H9 (cell line): ENCODE data around the gene KRT3. TPM values are rescaled to one million over a fixed set of nuclear protein-coding genes. Genes with fewer than 3 reads are reported as not detected.

Experiments
- DNase-seq: peaks from one replicate; pipeline ENCODE4 v3.0.0-alpha.2; 2017
- H2AFZ ChIP-seq: one replicate; pipeline ENCODE4 v1.6.1; 2013; ENCODE audit warnings: mild to moderate bottlenecking, low read length, control low read depth, moderate library complexity
- H2AK5ac ChIP-seq: 2 replicates; pipeline ENCODE4 v1.6.1; 2013; ENCODE audit warnings: low read length, control low read depth, mixed read lengths; ENCODE audit not compliant: insufficient read length
- H2BK120ac ChIP-seq: one replicate; pipeline ENCODE4 v1.6.1; 2013; ENCODE audit warnings: low read depth, mild to moderate bottlenecking, low read length, control low read depth, inconsistent platforms; ENCODE audit not compliant: poor library complexity, severe bottlenecking
- H2BK12ac ChIP-seq: 2 replicates; pipeline ENCODE4 v1.6.1; 2013; ENCODE audit warnings: low read length, control low read depth, mixed read lengths, low read depth; ENCODE audit not compliant: insufficient read length
- H2BK15ac ChIP-seq: 2 replicates; pipeline ENCODE4 v1.6.1; 2013; ENCODE audit warnings: low read depth, low read length, control low read depth
- H2BK20ac ChIP-seq: one replicate; pipeline ENCODE4 v1.6.1; 2013; ENCODE audit warnings: low read depth, mild to moderate bottlenecking, low read length, control low read depth, inconsistent platforms; ENCODE audit not compliant: poor library complexity, severe bottlenecking
- H2BK5ac ChIP-seq: 2 replicates; pipeline ENCODE4 v1.6.1; 2013; ENCODE audit warnings: low read length, control low read depth, mixed read lengths; ENCODE audit not compliant: insufficient read length
- H3K14ac ChIP-seq: 2 replicates; pipeline ENCODE4 v1.6.1; 2013; ENCODE audit warnings: low read length, control low read depth; ENCODE audit not compliant: insufficient read depth
- H3K18ac ChIP-seq: 2 replicates; pipeline ENCODE4 v1.6.1; 2013; ENCODE audit warnings: low read depth, mild to moderate bottlenecking, mixed read lengths, low read length, control low read depth; ENCODE audit not compliant: insufficient read length
- H3K23ac ChIP-seq: 2 replicates; pipeline ENCODE4 v1.6.1; 2013; ENCODE audit warnings: low read length, control low read depth, mixed read lengths, low read depth; ENCODE audit not compliant: insufficient read length
- H3K23me2 ChIP-seq: 2 replicates; pipeline ENCODE4 v1.6.1; 2013; ENCODE audit warnings: low read depth, mild to moderate bottlenecking, mixed read lengths, low read length, control low read depth; ENCODE audit not compliant: insufficient read length, poor library complexity, severe bottlenecking
- H3K27ac ChIP-seq: 2 replicates; pipeline ENCODE4 v1.5.1; 2013; ENCODE audit warnings: low read length, control low read depth, mixed read lengths, low read depth; ENCODE audit not compliant: insufficient read length
- H3K27me3 ChIP-seq: 2 replicates; pipeline ENCODE4 v1.6.1; 2013; ENCODE audit warnings: low read length, control low read depth, inconsistent platforms; ENCODE audit not compliant: insufficient read depth
- H3K4ac ChIP-seq: 2 replicates; pipeline ENCODE4 v1.6.1; 2013; ENCODE audit warnings: low read depth, mild to moderate bottlenecking, control low read depth, inconsistent platforms, low read length, moderate library complexity
- H3K4me1 ChIP-seq: 2 replicates; pipeline ENCODE4 v1.6.1; 2013; ENCODE audit warnings: low read length, control low read depth, inconsistent platforms; ENCODE audit not compliant: insufficient read depth
- H3K4me2 ChIP-seq: 2 replicates; pipeline ENCODE4 v1.6.1; 2013; ENCODE audit warnings: low read length, control low read depth, mixed read lengths; ENCODE audit not compliant: insufficient read length, insufficient read depth
- H3K56ac ChIP-seq: 2 replicates; pipeline ENCODE4 v1.6.1; 2013; ENCODE audit warnings: low read depth, mild to moderate bottlenecking, mixed read lengths, low read length, control low read depth; ENCODE audit not compliant: insufficient read length
- H3K79me1 ChIP-seq: 2 replicates; pipeline ENCODE4 v1.6.1; 2013; ENCODE audit warnings: low read depth, mild to moderate bottlenecking, moderate library complexity, low read length, control low read depth, inconsistent platforms; ENCODE audit not compliant: insufficient read depth, poor library complexity, severe bottlenecking
- H3K79me2 ChIP-seq: 2 replicates; pipeline ENCODE4 v1.6.1; 2013; ENCODE audit warnings: low read length, control low read depth, inconsistent platforms; ENCODE audit not compliant: insufficient read depth
- H3K9ac ChIP-seq: 2 replicates; pipeline ENCODE4 v1.6.1; 2013; ENCODE audit warnings: low read length, control low read depth, mixed read lengths; ENCODE audit not compliant: insufficient read length; ENCODE audit errors: extremely low read depth
- H3K9me3 ChIP-seq: one replicate; pipeline ENCODE4 v1.6.1; 2013; ENCODE audit warnings: low read depth, low read length, inconsistent platforms; ENCODE audit not compliant: control insufficient read depth
- H3T11ph ChIP-seq: one replicate; pipeline ENCODE4 v1.6.1; 2013; ENCODE audit warnings: mild to moderate bottlenecking, low read length, control low read depth, inconsistent platforms
- H4K20me1 ChIP-seq: one replicate; pipeline ENCODE4 v1.6.1; 2013; ENCODE audit not compliant: control insufficient read depth, insufficient read length, insufficient read depth
- H4K5ac ChIP-seq: 2 replicates; pipeline ENCODE4 v1.6.1; 2013; ENCODE audit warnings: low read depth, mild to moderate bottlenecking, mixed read lengths, low read length, control low read depth; ENCODE audit not compliant: insufficient read length
- H4K8ac ChIP-seq: replicated peaks from 2 replicates; pipeline ENCODE4 v1.6.1; 2013; ENCODE audit warnings: low read length, control low read depth, mixed read lengths, low read depth; ENCODE audit not compliant: insufficient read length
- H4K91ac ChIP-seq: 2 replicates; pipeline ENCODE4 v1.6.1; 2013; ENCODE audit warnings: low read depth, mild to moderate bottlenecking, moderate library complexity, mixed read lengths, low read length, control low read depth; ENCODE audit not compliant: insufficient read length
- H3K27ac Mint-ChIP-seq, 3 experiments: 2 replicates in 2 of 3; 3 replicates in 1 of 3; pipeline ENCODE4 v1.8.0; 2020 to 2021; ENCODE audit warnings: mixed read lengths in 3 of 3, mild to moderate bottlenecking in 1 of 3, moderate library complexity in 1 of 3
- H3K27me3 Mint-ChIP-seq: 2 replicates; pipeline ENCODE4 v1.8.0; 2021; ENCODE audit warnings: low read depth, mild to moderate bottlenecking, moderate library complexity, mixed read lengths
- H3K36me3 Mint-ChIP-seq, 3 experiments: 2 replicates in 2 of 3; 3 replicates in 1 of 3; pipeline ENCODE4 v1.8.0; 2020 to 2021; ENCODE audit warnings: low read depth in 3 of 3, mixed read lengths in 3 of 3; ENCODE audit not compliant: insufficient read depth in 1 of 3
- H3K4me1 Mint-ChIP-seq, 2 experiments: 2 replicates each; pipeline ENCODE4 v1.8.0; 2020; ENCODE audit warnings: mixed read lengths in 2 of 2
- H3K4me3 Mint-ChIP-seq, 2 experiments: 2 replicates in 1 of 2; 3 replicates in 1 of 2; pipeline ENCODE4 v1.8.0; 2020 to 2021; ENCODE audit warnings: mild to moderate bottlenecking in 2 of 2, mixed read lengths in 2 of 2, moderate library complexity in 1 of 2
- H3K9me3 Mint-ChIP-seq, 2 experiments: 2 replicates in 1 of 2; 3 replicates in 1 of 2; pipeline ENCODE4 v1.8.0; 2020; ENCODE audit warnings: mild to moderate bottlenecking in 2 of 2, mixed read lengths in 2 of 2, moderate library complexity in 1 of 2
- WGBS: extraction: QIAGEN DNeasy Blood & Tissue Kit; methylation state at CpG from one replicate; pipeline ENCODE4 v1.1.7; 2013; ENCODE audit warnings: missing lambda C conversion rate, low lambda C conversion rate, mixed read lengths; ENCODE audit not compliant: insufficient read length; ENCODE audit errors: extremely low coverage; 5-methylcytosine and 5-hydroxymethylcytosine counted together
- total RNA-seq: library from RNA; stranded (reverse); gene quantifications from 2 replicates; pipeline ENCODE4 v1.2.1, GENCODE V29; 2021
- TF ChIP-seq, protein P1 (sequence below): fragments of 200-600 bp; sonication (generic); conservative IDR thresholded peaks from 3 replicates; pipeline ENCODE4 v1.8.0; 2021; ENCODE audit warnings: antibody characterized with exemption, mild to moderate bottlenecking

KRT3 gene
- total RNA-seq, 1 experiment from 2014 or later = not detected

DNA sequence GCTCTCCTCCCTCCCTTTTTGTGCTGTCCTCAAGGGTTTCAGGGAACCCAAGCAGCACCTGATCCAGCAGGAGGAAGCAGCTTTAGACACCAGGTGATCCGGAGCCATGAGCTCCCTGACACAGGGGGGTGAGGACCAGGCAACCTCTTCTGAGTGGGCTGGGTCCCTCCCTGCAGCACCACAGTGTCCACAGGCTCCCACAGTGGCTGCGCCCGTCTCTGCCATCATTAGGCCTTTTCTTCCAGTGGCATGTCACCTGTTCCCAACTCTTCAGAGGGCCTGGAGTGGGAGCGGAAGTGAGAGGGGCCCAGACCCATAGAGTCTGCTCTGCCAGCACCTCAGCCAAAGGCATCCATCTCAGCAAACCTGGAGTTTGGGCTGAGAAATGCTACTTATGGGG, 18.4 kb downstream of the KRT3 start:
- no CpG with 5 or more reads among the region's 4 CpGs for WGBS
- no peak overlapping the region; a peak in 1 of 7 replicates for H3K27ac Mint-ChIP-seq
- no peak overlapping the region for H3K4me3 Mint-ChIP-seq

More for the DNA sequence above, 18.4 kb downstream of the KRT3 start:
- H3K4me2 ChIP-seq = no peak overlapping the region
- no peak overlapping the region for H2BK5ac ChIP-seq
- no peak overlapping the region for H4K8ac ChIP-seq
- no peaks in the 10 kb centered on the region for H3K79me1 ChIP-seq
- Mint-ChIP-seq H3K4me1 (no peaks in the 10 kb centered on the region), H3K9me3 (no peaks in the 10 kb centered on the region), H3K27me3 (peaks cover 23% of the 10 kb centered on the region), H3K36me3 (no peaks in the 10 kb centered on the region)
- no peak overlapping the region for H2BK15ac ChIP-seq
- no peak overlapping the region for H3K14ac ChIP-seq
- no peak overlapping the region for H3K56ac ChIP-seq
- H3K9ac ChIP-seq = no peak overlapping the region
- H3K27me3 ChIP-seq = no peaks in the 10 kb centered on the region
- H3K23me2 ChIP-seq = no peaks in the 10 kb centered on the region
- H3K18ac ChIP-seq = no peak overlapping the region
- no peak overlapping the region for H2BK20ac ChIP-seq
- no peak overlapping the region for H3T11ph ChIP-seq
- H3K4ac ChIP-seq = no peak overlapping the region
- H2BK12ac ChIP-seq = no peak overlapping the region
- H3K9me3 ChIP-seq = no peaks in the 10 kb centered on the region
- H3K27ac ChIP-seq = no peak overlapping the region
- no peak for DNase-seq
- H3K4me1 ChIP-seq = no peaks in the 10 kb centered on the region
- no peak overlapping the region for H4K91ac ChIP-seq
- TF ChIP-seq, protein P1, sequence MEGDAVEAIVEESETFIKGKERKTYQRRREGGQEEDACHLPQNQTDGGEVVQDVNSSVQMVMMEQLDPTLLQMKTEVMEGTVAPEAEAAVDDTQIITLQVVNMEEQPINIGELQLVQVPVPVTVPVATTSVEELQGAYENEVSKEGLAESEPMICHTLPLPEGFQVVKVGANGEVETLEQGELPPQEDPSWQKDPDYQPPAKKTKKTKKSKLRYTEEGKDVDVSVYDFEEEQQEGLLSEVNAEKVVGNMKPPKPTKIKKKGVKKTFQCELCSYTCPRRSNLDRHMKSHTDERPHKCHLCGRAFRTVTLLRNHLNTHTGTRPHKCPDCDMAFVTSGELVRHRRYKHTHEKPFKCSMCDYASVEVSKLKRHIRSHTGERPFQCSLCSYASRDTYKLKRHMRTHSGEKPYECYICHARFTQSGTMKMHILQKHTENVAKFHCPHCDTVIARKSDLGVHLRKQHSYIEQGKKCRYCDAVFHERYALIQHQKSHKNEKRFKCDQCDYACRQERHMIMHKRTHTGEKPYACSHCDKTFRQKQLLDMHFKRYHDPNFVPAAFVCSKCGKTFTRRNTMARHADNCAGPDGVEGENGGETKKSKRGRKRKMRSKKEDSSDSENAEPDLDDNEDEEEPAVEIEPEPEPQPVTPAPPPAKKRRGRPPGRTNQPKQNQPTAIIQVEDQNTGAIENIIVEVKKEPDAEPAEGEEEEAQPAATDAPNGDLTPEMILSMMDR = no peak
- no peak overlapping the region for H3K23ac ChIP-seq
- H2AK5ac ChIP-seq = no peak overlapping the region
- H2BK120ac ChIP-seq = no peak overlapping the region
- no peak overlapping the region for H4K5ac ChIP-seq
- no peaks in the 10 kb centered on the region for H4K20me1 ChIP-seq
- no peak overlapping the region for H2AFZ ChIP-seq
- H3K79me2 ChIP-seq = no peaks in the 10 kb centered on the region
